Measurements from ENCODE around the gene SYT8. TPM values are rescaled to one million over a fixed set of nuclear protein-coding genes. Genes with fewer than 3 reads are reported as not detected.

The SYT8 gene
- total RNA-seq, 4 donors from 2014 or later, result 1.4 to 4.1 TPM; not detected in 2

- 45 to 53% methylated on average over 3 to 23 of the region's 23 CpGs for WGBS, 2 donors (ENCODE audit: low coverage in 1 of 2)
- Histone ChIP-seq H3K27ac (peak overlapping the region in 1 of 4 donors; percentile 2), H3K4me1 (peaks cover 0 to 12% (median 5%) of the 10 kb centered on the region in 4 donors), H3K4me3 (no peak overlapping the region), H3K9me3 (no peaks in the 10 kb centered on the region), H3K36me3 (no peaks in the 10 kb centered on the region), H3K27me3 (no peaks in the 10 kb centered on the region)
- intact Hi-C loops (cut with DNase I; ENCODE audit: low total_unique reads), result no loop called here
- in situ Hi-C loops (cut with MboI; ENCODE audit: low pct_ligation_motif_present in 1 of 4, low pct_unique_long_range_greater_than_20kb in 1 of 4, low sequenced_read_pairs in 3 of 4), result no loop called here
- peak; percentile 67 for DNase-seq
- no peak for TF ChIP-seq POLR2A (IDR thresholded peaks at IDR 0.05)
- no peak for TF ChIP-seq EP300 (IDR thresholded peaks at IDR 0.05; ENCODE audit: low read depth)
- no peak for TF ChIP-seq POLR2AphosphoS5 (IDR thresholded peaks at IDR 0.05)
- TF ChIP-seq CTCF (IDR thresholded peaks at IDR 0.05), result no peak
Measured at GRCh38 chr11:1844221-1845094, 9.7 kb downstream of the SYT8 start.

GRCh38 chr11:1845095-1845429 lies 10.3 kb downstream of the SYT8 start:
- H3K4me1 ChIP-seq, result peaks cover 0 to 14% (median 6%) of the 10 kb centered on the region in 4 donors
- no peak overlapping the region for H3K4me3 ChIP-seq
- H3K27ac ChIP-seq, result peak overlapping the region in 1 of 4 donors; percentile 2
- intact Hi-C loops (cut with DNase I; ENCODE audit: low total_unique reads) (no loop called here), in situ Hi-C loops (cut with MboI; ENCODE audit: low pct_ligation_motif_present in 1 of 4, low pct_unique_long_range_greater_than_20kb in 1 of 4, low sequenced_read_pairs in 3 of 4) (no loop called here)
- H3K27me3 ChIP-seq, result no peaks in the 10 kb centered on the region
- WGBS, 2 donors (ENCODE audit: low coverage in 1 of 2), result 74% methylated on average over 1 of the region's 1 CpG; no CpG with 5 or more reads in 1 of the 2 donors
- H3K36me3 ChIP-seq, result no peaks in the 10 kb centered on the region
- TF ChIP-seq CTCF (IDR thresholded peaks at IDR 0.05) (no peak), POLR2A (IDR thresholded peaks at IDR 0.05) (no peak), POLR2AphosphoS5 (IDR thresholded peaks at IDR 0.05) (no peak), EP300 (IDR thresholded peaks at IDR 0.05; ENCODE audit: low read depth) (no peak)
- H3K9me3 ChIP-seq, result no peaks in the 10 kb centered on the region
- no peak for DNase-seq

- in situ Hi-C loops (cut with MboI; ENCODE audit: low pct_ligation_motif_present in 1 of 4, low pct_unique_long_range_greater_than_20kb in 1 of 4, low sequenced_read_pairs in 3 of 4), result no loop called here
- TF ChIP-seq CTCF (IDR thresholded peaks at IDR 0.05) (no peak), EP300 (IDR thresholded peaks at IDR 0.05; ENCODE audit: low read depth) (no peak), POLR2A (IDR thresholded peaks at IDR 0.05) (no peak), POLR2AphosphoS5 (IDR thresholded peaks at IDR 0.05) (no peak)
- Histone ChIP-seq H3K27ac (peak overlapping the region in 1 of 4 donors; percentile 2), H3K4me1 (peaks cover 0 to 14% (median 6%) of the 10 kb centered on the region in 4 donors), H3K27me3 (no peaks in the 10 kb centered on the region), H3K36me3 (no peaks in the 10 kb centered on the region), H3K9me3 (no peaks in the 10 kb centered on the region), H3K4me3 (no peak overlapping the region)
- DNase-seq, result no peak
- 31 to 69% methylated on average over 4 to 21 of the region's 21 CpGs for WGBS, 2 donors (ENCODE audit: low coverage in 1 of 2)
- intact Hi-C loops (cut with DNase I; ENCODE audit: low total_unique reads), result no loop called here
Measured at GRCh38 chr11:1845561-1846452, 11.0 kb downstream of the SYT8 start.

GRCh38 chr11:1846453-1846932 lies 11.7 kb downstream of the SYT8 start:
- in situ Hi-C loops (cut with MboI; ENCODE audit: low pct_ligation_motif_present in 1 of 4, low pct_unique_long_range_greater_than_20kb in 1 of 4, low sequenced_read_pairs in 3 of 4) (no loop called here), intact Hi-C loops (cut with DNase I; ENCODE audit: low total_unique reads) (no loop called here)
- DNase-seq, result no peak
- Histone ChIP-seq H3K36me3 (no peaks in the 10 kb centered on the region), H3K4me3 (no peak overlapping the region), H3K27ac (no peak overlapping the region), H3K9me3 (no peaks in the 10 kb centered on the region), H3K4me1 (peaks cover 0 to 17% (median 7%) of the 10 kb centered on the region in 4 donors), H3K27me3 (no peaks in the 10 kb centered on the region)
- 80 to 83% methylated on average over 4 to 9 of the region's 9 CpGs for WGBS, 2 donors (ENCODE audit: low coverage in 1 of 2)
- TF ChIP-seq EP300 (IDR thresholded peaks at IDR 0.05; ENCODE audit: low read depth), result no peak
- TF ChIP-seq CTCF (IDR thresholded peaks at IDR 0.05), result no peak

Data from transverse colon (tissue), 4 donors.